ENCODE data around the gene ZNF91.
"Not testable (repeated sequence)": the region's sequence is repeated elsewhere in the genome, so short reads cannot be mapped to it uniquely, and the experiment has no call there.

ZNF91 gene

GRCh38 chr19:23395722-23396117, 449 bp upstream of the ZNF91 start:
- not testable (repeated sequence) for DNase-seq (ENCODE audit: low spot score)

DNA sequence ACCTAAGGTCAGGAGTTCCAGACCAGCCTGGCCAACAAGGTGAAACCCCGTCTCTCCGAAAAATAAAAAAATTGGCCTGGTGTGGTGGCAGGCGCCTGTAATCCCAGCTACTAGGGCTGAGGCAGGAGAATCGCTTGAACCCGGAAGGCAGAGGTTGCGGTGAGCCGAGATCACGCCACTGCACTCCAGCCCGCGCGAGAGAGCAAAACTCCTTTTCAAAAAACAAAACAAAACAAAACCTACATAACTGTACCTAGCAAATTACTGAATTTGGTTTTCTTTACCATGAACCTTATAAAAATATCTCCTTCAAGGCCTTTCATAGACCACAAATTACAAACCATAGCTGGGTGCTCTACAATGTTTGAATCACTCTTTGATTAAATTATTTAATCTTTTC, 760 bp downstream of the ZNF91 start:
- no peak for DNase-seq (ENCODE audit: low spot score)

DNA sequence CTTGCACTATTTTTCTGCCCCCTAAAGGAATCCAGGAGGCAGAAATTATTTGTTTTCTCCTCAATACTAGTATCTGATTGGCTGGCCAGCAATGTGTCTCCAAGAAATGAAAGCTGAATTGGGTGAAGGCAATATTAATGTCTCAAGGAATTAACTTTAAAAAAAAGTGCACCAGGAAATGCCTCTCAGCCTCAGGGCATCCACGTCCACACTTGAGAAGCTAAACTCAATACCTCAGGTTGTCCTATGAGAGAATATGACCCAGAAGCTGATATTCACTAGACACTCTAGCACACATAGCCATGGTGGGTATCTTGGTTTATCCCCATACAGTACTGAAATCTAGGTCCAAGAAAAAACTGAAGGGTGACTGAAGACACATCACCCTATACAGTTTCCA, 2.1 kb downstream of the ZNF91 start:
- no peak for DNase-seq (ENCODE audit: low spot score)

- no peak for DNase-seq (ENCODE audit: low spot score)
These were observed 4.0 kb downstream of the ZNF91 start for GRCh38 chr19:23391236-23391635.

GRCh38 chr19:23385404-23385803, 9.9 kb downstream of the ZNF91 start:
- DNase-seq (ENCODE audit: low spot score) = no peak

GRCh38 chr19:23384858-23385257, 10.4 kb downstream of the ZNF91 start:
- no peak for DNase-seq (ENCODE audit: low spot score)

DNA sequence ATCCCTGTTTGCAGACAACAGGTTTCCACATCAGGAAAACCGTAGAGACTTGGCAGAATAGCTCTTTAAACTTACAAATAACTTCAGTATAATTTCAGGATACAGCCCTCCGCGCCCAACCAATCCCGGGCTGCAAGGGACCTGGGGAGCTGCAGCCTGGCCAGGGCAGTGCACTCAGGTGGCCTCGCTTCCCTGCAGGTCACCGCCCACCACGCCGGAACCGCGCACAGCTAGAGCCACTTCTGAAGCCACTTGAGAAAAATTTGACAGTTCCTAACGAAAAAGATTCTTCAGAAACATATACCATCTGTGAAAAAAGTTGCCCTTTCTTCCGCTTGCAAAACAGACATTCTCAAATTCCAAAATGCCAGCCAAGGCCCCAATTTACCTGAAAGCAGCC, 11.1 kb downstream of the ZNF91 start:
- no peak for DNase-seq (ENCODE audit: low spot score)

- DNase-seq (ENCODE audit: low spot score) = no peak
These were observed 12.3 kb downstream of the ZNF91 start for GRCh38 chr19:23382955-23383354.

DNA sequence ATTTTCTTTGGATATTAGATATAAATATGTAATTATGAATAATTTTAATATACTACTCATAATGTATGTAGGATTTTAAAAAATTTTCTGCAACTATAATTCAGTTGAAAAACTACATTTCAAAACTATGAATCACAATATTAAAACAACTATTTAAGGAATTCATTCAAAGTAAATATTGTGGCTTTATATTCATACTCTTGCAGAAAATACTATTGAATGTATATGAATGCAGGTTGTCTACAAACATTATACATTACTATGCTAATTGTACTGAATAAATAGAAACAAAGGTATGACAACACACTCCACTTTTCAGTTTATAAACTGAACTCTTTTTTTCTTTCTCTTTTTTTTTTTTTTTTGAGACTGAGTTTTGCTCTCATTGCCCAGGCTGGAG, 14.2 kb downstream of the ZNF91 start:
- DNase-seq (ENCODE audit: low spot score) = no peak

GRCh38 chr19:23379671-23380070, 15.6 kb downstream of the ZNF91 start:
- DNase-seq (ENCODE audit: low spot score) = not testable (repeated sequence)

GRCh38 chr19:23378948-23379347, 16.3 kb downstream of the ZNF91 start:
- no peak for DNase-seq (ENCODE audit: low spot score)

- DNase-seq (ENCODE audit: low spot score) = no peak
These were observed 18.0 kb downstream of the ZNF91 start for GRCh38 chr19:23377276-23377675.

DNA sequence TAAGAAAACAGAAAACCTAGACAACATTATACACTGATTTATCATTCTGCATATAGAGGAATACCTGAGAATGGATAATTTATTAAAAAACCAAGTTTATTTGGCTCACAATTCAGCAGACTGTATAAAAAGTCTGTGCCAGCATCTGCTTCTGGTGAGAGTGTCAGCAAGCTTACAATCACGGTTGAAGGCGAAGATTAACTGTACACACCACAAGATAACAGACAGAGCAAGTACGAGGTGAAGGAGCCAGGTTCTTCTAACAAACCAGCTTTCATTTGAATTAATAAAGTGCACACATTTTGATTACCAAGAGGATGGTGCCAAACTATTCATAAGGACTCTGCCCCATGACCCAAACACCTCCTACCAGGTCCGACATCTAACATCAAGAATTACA, 28.8 kb downstream of the ZNF91 start:
- no peak for DNase-seq (ENCODE audit: low spot score)

DNA sequence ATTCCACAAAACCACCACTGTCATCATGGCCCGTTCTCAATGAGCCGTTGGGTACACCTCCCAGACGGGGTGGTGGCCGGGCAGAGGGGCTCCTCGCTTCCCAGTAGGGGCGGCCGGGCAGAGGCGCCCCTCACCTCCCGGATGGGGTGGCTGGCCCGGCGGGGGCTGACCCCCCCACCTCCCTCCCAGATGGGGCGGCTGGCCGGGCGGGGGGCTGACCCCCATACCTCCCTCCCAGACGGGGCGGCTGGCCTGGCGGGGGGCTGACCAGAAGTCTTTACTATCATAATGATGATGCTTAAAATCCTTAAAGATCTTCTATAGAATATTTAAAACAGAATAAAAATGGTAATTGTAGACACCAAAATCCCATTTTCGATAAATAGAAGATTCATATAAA, 29.2 kb downstream of the ZNF91 start:
- not testable (repeated sequence) for DNase-seq (ENCODE audit: low spot score)

GRCh38 chr19:23365222-23365621, 30.0 kb downstream of the ZNF91 start:
- no peak for DNase-seq (ENCODE audit: low spot score)

DNA sequence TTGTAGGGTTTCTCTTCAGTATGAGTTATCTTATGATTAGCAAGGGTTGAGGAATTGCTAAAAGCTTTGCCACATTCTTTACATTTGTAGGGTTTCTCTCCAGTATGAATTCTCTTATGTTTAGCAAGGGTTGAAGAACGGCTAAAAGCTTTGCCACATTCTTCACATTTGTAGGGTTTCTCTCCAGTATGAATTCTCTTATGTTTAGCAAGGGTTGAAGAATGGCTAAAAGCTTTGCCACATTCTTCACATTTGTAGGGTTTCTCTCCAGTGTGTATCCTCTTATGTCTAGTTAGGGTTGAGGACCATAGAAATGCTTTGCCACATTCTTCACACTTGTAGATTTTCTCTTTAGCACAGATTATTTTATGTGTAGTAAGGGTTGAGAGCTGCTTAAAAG, 33.4 kb downstream of the ZNF91 start:
- DNase-seq (ENCODE audit: low spot score) = not testable (repeated sequence)

DNA sequence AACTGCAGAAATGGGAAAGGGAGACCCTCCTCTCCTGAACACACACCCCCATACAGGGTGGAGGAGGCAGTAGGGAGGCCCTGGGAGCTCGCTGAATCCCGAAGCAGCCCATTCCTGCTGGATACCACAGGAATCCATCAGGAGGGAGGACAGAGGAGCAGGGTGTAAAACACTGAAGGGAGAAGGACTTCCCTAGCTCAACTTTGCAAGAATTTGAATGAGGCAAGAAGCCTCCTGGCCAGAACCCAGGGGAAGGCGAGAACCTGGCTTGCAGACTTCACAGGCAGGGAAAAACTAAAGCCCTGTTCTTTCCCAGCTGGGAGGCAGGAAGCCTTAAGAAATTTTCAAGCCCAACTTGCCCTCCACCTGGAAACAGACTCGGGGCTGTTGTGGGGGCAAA, 43.5 kb downstream of the ZNF91 start:
- DNase-seq (ENCODE audit: low spot score) = no peak

GRCh38 chr19:23346696-23347095, 48.6 kb downstream of the ZNF91 start:
- DNase-seq (ENCODE audit: low spot score) = no peak

- no peak for DNase-seq (ENCODE audit: low spot score)
These were observed 49.4 kb downstream of the ZNF91 start for GRCh38 chr19:23345838-23346237.

GRCh38 chr19:23343434-23344010, 51.7 kb downstream of the ZNF91 start:
- DNase-seq (ENCODE audit: low spot score) = no peak

- DNase-seq (ENCODE audit: low spot score) = no peak
These were observed 67.1 kb downstream of the ZNF91 start for GRCh38 chr19:23328211-23328610.

GRCh38 chr19:23321953-23322549, 73.2 kb downstream of the ZNF91 start:
- no peak for DNase-seq (ENCODE audit: low spot score)

- DNase-seq (ENCODE audit: low spot score) = not testable (repeated sequence)
These were observed 73.9 kb downstream of the ZNF91 start for GRCh38 chr19:23321403-23321802.

DNA sequence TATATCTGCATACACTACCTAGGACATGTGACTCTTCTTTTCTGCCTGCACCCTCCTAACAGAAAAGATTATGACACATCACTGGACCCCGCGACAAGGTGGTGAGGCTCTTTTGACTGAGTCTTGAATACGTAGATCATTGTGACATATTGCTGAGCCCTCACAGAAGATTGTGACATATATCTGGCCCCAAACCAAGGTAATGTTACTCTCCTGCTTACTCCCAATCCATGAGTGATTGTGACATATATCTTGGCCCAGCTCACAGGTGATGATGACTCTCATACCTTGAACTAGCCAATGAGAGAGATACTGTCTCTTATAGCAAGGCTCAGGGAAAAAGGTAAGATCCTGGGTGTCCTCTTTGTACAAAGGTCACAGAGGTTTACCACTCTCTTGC, 75.7 kb downstream of the ZNF91 start:
- DNase-seq (ENCODE audit: low spot score) = not testable (repeated sequence)
